Measurements from ENCODE around the gene TMEM114.

TMEM114 gene

GRCh38 chr16:8551388-8552332 is 38.7 kb downstream of the TMEM114 start:
- TF ChIP-seq POLR2AphosphoS5 (IDR thresholded peaks at IDR 0.05; ENCODE audit: low read depth) (no peak), GABPA (IDR thresholded peaks at IDR 0.05; ENCODE audit: low read depth) (no peak)
- H3K27ac ChIP-seq (replicated peaks): no peak overlapping the region
- DNase-seq (ENCODE audit: low read depth in 1 of 2, low spot score in 1 of 2): no peak
- H3K27me3 ChIP-seq (ENCODE audit: insufficient read depth, poor library complexity, severe bottlenecking): no peaks in the 10 kb centered on the region
- no peak overlapping the region for H3K4me3 ChIP-seq (replicated peaks; ENCODE audit: insufficient read depth, low read length)

DNA sequence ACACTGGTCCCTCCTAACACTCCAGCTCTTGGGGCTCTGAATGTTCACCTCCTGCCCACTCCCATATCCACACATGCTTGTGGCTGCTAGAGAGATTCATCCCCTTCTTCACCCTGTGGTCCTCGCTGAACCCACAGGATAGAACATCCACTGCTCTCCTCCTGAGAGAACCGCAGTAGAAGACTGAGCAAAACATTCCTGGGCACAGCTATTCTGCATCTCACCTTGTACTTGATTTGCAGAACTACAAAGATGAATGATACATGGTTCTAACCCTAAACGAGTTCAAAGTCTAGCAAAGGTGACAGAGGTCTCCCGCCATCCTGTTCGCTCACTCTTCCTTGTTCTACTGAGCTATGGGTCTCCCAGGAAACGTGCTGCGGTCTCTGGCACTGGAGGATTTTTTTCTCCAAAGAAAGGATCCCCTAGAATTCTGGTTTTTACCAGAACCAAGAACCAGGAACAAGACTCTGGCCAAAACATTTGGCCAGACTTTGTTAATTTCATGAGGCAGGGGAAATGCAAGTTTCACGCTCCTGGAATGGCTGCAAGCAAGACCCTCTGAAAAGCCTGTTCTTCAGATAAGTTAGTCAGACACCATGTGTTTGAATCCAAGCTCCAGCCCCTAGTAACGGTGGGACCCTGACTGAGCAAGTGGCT is 39.5 kb downstream of the TMEM114 start:
- no peak for DNase-seq (ENCODE audit: low read depth in 1 of 2, low spot score in 1 of 2)
- Histone ChIP-seq H3K4me3 (replicated peaks; ENCODE audit: insufficient read depth, low read length) (no peak overlapping the region), H3K27ac (replicated peaks) (no peak overlapping the region), H3K27me3 (ENCODE audit: insufficient read depth, poor library complexity, severe bottlenecking) (no peaks in the 10 kb centered on the region)
- TF ChIP-seq SPI1 (IDR thresholded peaks at IDR 0.05; ENCODE audit: borderline replicate concordance, low read depth): no peak
- TF ChIP-seq CTCF (IDR thresholded peaks at IDR 0.05; ENCODE audit: insufficient read depth, low read length): no peak
- TF ChIP-seq GABPA (IDR thresholded peaks at IDR 0.05; ENCODE audit: low read depth): no peak
- no peak for TF ChIP-seq POLR2AphosphoS5 (IDR thresholded peaks at IDR 0.05; ENCODE audit: low read depth)

GRCh38 chr16:8549843-8550412 is 40.4 kb downstream of the TMEM114 start:
- DNase-seq (ENCODE audit: low read depth in 1 of 2, low spot score in 1 of 2): no peak
- no peak for TF ChIP-seq SPI1 (IDR thresholded peaks at IDR 0.05; ENCODE audit: borderline replicate concordance, low read depth)
- no peak for TF ChIP-seq GABPA (IDR thresholded peaks at IDR 0.05; ENCODE audit: low read depth)
- TF ChIP-seq POLR2AphosphoS5 (IDR thresholded peaks at IDR 0.05; ENCODE audit: low read depth): no peak
- TF ChIP-seq, protein P1, sequence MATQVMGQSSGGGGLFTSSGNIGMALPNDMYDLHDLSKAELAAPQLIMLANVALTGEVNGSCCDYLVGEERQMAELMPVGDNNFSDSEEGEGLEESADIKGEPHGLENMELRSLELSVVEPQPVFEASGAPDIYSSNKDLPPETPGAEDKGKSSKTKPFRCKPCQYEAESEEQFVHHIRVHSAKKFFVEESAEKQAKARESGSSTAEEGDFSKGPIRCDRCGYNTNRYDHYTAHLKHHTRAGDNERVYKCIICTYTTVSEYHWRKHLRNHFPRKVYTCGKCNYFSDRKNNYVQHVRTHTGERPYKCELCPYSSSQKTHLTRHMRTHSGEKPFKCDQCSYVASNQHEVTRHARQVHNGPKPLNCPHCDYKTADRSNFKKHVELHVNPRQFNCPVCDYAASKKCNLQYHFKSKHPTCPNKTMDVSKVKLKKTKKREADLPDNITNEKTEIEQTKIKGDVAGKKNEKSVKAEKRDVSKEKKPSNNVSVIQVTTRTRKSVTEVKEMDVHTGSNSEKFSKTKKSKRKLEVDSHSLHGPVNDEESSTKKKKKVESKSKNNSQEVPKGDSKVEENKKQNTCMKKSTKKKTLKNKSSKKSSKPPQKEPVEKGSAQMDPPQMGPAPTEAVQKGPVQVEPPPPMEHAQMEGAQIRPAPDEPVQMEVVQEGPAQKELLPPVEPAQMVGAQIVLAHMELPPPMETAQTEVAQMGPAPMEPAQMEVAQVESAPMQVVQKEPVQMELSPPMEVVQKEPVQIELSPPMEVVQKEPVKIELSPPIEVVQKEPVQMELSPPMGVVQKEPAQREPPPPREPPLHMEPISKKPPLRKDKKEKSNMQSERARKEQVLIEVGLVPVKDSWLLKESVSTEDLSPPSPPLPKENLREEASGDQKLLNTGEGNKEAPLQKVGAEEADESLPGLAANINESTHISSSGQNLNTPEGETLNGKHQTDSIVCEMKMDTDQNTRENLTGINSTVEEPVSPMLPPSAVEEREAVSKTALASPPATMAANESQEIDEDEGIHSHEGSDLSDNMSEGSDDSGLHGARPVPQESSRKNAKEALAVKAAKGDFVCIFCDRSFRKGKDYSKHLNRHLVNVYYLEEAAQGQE (IDR thresholded peaks at IDR 0.05; ENCODE audit: insufficient replicate concordance, low read depth): no peak
- no peak for TF ChIP-seq CTCF (IDR thresholded peaks at IDR 0.05; ENCODE audit: insufficient read depth, low read length)
- Histone ChIP-seq H3K27ac (replicated peaks) (no peak overlapping the region), H3K27me3 (ENCODE audit: insufficient read depth, poor library complexity, severe bottlenecking) (peaks cover 2% of the 10 kb centered on the region), H3K4me3 (replicated peaks; ENCODE audit: insufficient read depth, low read length) (no peak overlapping the region)

DNA sequence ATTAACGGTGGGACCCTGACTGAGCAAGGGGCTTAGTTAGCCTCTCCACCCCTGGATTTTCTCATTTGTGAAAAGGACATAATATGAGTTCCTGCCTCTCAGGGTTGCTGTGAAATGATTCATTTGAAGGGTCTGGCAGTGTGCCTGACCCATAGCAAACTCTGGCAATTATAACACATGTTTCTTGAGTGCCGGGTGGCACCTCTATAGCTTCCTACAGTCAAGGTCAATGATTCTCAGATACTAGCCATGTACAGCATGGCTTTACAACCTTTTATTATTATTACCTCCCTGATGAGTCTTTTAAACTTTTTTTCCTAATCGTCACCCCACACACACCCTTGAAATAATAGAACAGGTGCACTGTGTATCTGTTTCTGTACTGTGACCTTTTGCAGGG is 42.1 kb downstream of the TMEM114 start:
- no peak overlapping the region for H3K4me3 ChIP-seq (replicated peaks; ENCODE audit: insufficient read depth, low read length)
- H3K27me3 ChIP-seq (ENCODE audit: insufficient read depth, poor library complexity, severe bottlenecking): peaks cover 5% of the 10 kb centered on the region
- no peak for DNase-seq (ENCODE audit: low read depth in 1 of 2, low spot score in 1 of 2)
- no peak overlapping the region for H3K27ac ChIP-seq (replicated peaks)
- TF ChIP-seq, protein P1 (IDR thresholded peaks at IDR 0.05; ENCODE audit: insufficient replicate concordance, low read depth): no peak
- TF ChIP-seq SPI1 (IDR thresholded peaks at IDR 0.05; ENCODE audit: borderline replicate concordance, low read depth): no peak
- no peak for TF ChIP-seq GABPA (IDR thresholded peaks at IDR 0.05; ENCODE audit: low read depth)
- TF ChIP-seq CTCF (IDR thresholded peaks at IDR 0.05; ENCODE audit: insufficient read depth, low read length): no peak
- TF ChIP-seq POLR2AphosphoS5 (IDR thresholded peaks at IDR 0.05; ENCODE audit: low read depth): no peak
